Keratinocyte (primary cell): Measurements from ENCODE around the gene ENPP6. TPM values are rescaled to one million over a fixed set of nuclear protein-coding genes. Genes with fewer than 3 reads are reported as not detected.

ENCODE experiments used
- DNase-seq: peaks from one replicate; pipeline ENCODE4 v3.0.0-alpha.2; 2011; ENCODE audit warnings: low read depth, missing footprints, low spot score
- FAIRE-seq: peaks from 2 replicates; lab custom pipeline; 2011; peaks lifted over from hg19 to GRCh38; lab: Jason Lieb, UNC
- H2AFZ ChIP-seq: 2 replicates; pipeline ENCODE4 v1.6.0; 2012; ENCODE audit warnings: low read length, control low read depth, inconsistent platforms; ENCODE audit not compliant: control insufficient read depth
- H3K27ac ChIP-seq: 2 replicates; pipeline ENCODE4 v1.5.1; 2011; ENCODE audit warnings: low read length; ENCODE audit not compliant: control insufficient read depth, insufficient read depth
- H3K27me3 ChIP-seq: 3 replicates; pipeline ENCODE4 v1.6.0; 2011; ENCODE audit warnings: low read length; ENCODE audit not compliant: control insufficient read depth, insufficient read depth; ENCODE audit errors: extremely low read depth
- H3K36me3 ChIP-seq, 2 experiments: 2 replicates in 1 of 2; 3 replicates in 1 of 2; pipeline ENCODE4 v1.5.1; 2011; ENCODE audit warnings: low read length in 2 of 2, mild to moderate bottlenecking in 1 of 2; ENCODE audit not compliant: control insufficient read depth in 2 of 2, insufficient read depth in 2 of 2; ENCODE audit errors: extremely low read depth in 1 of 2
- H3K4me1 ChIP-seq: 3 replicates; pipeline ENCODE4 v1.5.1; 2011; ENCODE audit warnings: low read length; ENCODE audit not compliant: control insufficient read depth, insufficient read depth; ENCODE audit errors: extremely low read depth
- H3K4me2 ChIP-seq: 3 replicates; pipeline ENCODE4 v1.6.0; 2011; ENCODE audit warnings: low read depth, low read length; ENCODE audit not compliant: control insufficient read depth, insufficient read depth; ENCODE audit errors: extremely low read depth
- H3K4me3 ChIP-seq, 3 experiments: fragments of 200-600 bp in 1 of 3; sonication (generic) in 1 of 3; 2 replicates in 2 of 3; 3 replicates in 1 of 3; pipeline ENCODE4 v1.5.1; 2011 to 2016; ENCODE audit warnings: low read length in 3 of 3, mild to moderate bottlenecking in 3 of 3, control low read depth in 2 of 3, inconsistent platforms in 1 of 3, low read depth in 1 of 3, mixed read lengths in 1 of 3, mixed run types in 1 of 3, moderate library complexity in 1 of 3; ENCODE audit not compliant: control insufficient read depth in 2 of 3, insufficient read depth in 2 of 3; ENCODE audit errors: extremely low read depth in 1 of 3
- H3K79me2 ChIP-seq: 2 replicates; pipeline ENCODE4 v1.6.0; 2012; ENCODE audit warnings: low read length; ENCODE audit not compliant: control insufficient read depth, insufficient read depth
- H3K9ac ChIP-seq: 3 replicates; pipeline ENCODE4 v1.6.0; 2011; ENCODE audit warnings: low read length; ENCODE audit not compliant: control insufficient read depth, insufficient read depth; ENCODE audit errors: extremely low read depth
- H3K9me1 ChIP-seq: 3 replicates; pipeline ENCODE4 v1.6.0; 2011; ENCODE audit warnings: low read length; ENCODE audit not compliant: control insufficient read depth, insufficient read depth; ENCODE audit errors: extremely low read depth
- H3K9me3 ChIP-seq: 2 replicates; pipeline ENCODE4 v1.5.1; 2012; ENCODE audit warnings: low read depth, low read length; ENCODE audit not compliant: control insufficient read depth
- H4K20me1 ChIP-seq: 3 replicates; pipeline ENCODE4 v1.6.0; 2011; ENCODE audit warnings: low read length; ENCODE audit not compliant: control insufficient read depth, insufficient read depth; ENCODE audit errors: extremely low read depth
- EZH2 ChIP-seq: IDR thresholded peaks from one replicate; pipeline ENCODE4 v1.6.1; 2012; ENCODE audit warnings: inconsistent platforms, mild to moderate bottlenecking, low read length, moderate library complexity
- dilution Hi-C: fragments of 300-500 bp; cut with MboI; formaldehyde crosslinking; loops from one replicate; pipeline ENCODE4 v1.7.0; 2020; ENCODE audit warnings: low sequenced_read_pairs; ENCODE audit not compliant: extremely low pct_ligation_motif_present
- polyA plus RNA-seq, 5 experiments: library from polyadenylated mRNA; depleted of rRNA in 3 of 5; stranded (reverse) in 3 of 5; stranded (forward) in 1 of 5; unstranded in 1 of 5; fragments of >200 nt; gene quantifications; 1 replicate in 1 of 5; 2 replicates in 3 of 5; 3 replicates in 1 of 5; pipeline versions ENCODE4 v1.2.1 to v1.2.3, GENCODE V29; 2011 to 2012; ENCODE audit warnings: missing spikeins in 2 of 5, low read depth in 1 of 5, low replicate concordance in 1 of 5
- TF ChIP-seq, protein P1 (sequence below), 3 experiments: IDR thresholded peaks in 1 of 3; conservative IDR thresholded peaks in 1 of 3; optimal IDR thresholded peaks in 1 of 3; 2 replicates in 2 of 3; 3 replicates in 1 of 3; pipeline versions ENCODE3 to v1.5.1; 2011; ENCODE audit warnings: low read length in 3 of 3, mild to moderate bottlenecking in 3 of 3, moderate library complexity in 2 of 3, control low read depth in 1 of 3, inconsistent platforms in 1 of 3; ENCODE audit not compliant: insufficient read depth in 2 of 3; ENCODE audit errors: extremely low read depth in 1 of 3

ENPP6 gene
- polyA plus RNA-seq, 1 donor (not counting 4 experiments of a cell fraction or from before 2014, with no cell fraction given), result not detected

DNA sequence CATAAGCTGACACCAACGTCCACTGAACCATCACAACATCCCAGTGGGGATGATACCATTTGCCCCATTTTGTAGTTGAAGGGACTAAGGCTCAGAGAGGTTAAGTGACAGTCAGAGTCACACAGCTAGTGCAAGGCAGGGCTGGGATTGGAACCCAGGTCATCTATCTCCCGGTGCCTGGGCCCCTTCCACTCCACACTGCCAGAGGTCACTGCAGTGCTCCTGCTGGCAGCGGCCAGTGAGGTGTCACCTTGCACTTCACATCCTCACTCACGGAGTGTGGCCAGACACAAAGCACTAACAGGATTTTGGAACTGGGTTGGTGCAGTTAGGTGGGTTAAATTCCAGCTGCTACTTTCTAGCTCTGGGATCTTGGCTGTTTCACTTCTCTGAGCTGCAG lies 118.7 kb downstream of the ENPP6 start:
- H3K27me3 ChIP-seq, result peaks cover 4% of the 10 kb centered on the region
- dilution Hi-C loops, result no loop called here
- no peaks in the 10 kb centered on the region for H3K79me2 ChIP-seq
- H4K20me1 ChIP-seq, result no peaks in the 10 kb centered on the region
- H3K36me3 ChIP-seq, result no peaks in the 10 kb centered on the region
- no peak overlapping the region for H2AFZ ChIP-seq
- DNase-seq, result no peak
- H3K9ac ChIP-seq, result no peak overlapping the region
- no peak overlapping the region for H3K4me2 ChIP-seq
- H3K9me3 ChIP-seq, result no peaks in the 10 kb centered on the region
- H3K27ac ChIP-seq, result no peak overlapping the region
- H3K9me1 ChIP-seq, result no peaks in the 10 kb centered on the region
- no peaks in the 10 kb centered on the region for H3K4me1 ChIP-seq
- H3K4me3 ChIP-seq, result no peak overlapping the region
- no peak for FAIRE-seq
- TF ChIP-seq, protein P1, sequence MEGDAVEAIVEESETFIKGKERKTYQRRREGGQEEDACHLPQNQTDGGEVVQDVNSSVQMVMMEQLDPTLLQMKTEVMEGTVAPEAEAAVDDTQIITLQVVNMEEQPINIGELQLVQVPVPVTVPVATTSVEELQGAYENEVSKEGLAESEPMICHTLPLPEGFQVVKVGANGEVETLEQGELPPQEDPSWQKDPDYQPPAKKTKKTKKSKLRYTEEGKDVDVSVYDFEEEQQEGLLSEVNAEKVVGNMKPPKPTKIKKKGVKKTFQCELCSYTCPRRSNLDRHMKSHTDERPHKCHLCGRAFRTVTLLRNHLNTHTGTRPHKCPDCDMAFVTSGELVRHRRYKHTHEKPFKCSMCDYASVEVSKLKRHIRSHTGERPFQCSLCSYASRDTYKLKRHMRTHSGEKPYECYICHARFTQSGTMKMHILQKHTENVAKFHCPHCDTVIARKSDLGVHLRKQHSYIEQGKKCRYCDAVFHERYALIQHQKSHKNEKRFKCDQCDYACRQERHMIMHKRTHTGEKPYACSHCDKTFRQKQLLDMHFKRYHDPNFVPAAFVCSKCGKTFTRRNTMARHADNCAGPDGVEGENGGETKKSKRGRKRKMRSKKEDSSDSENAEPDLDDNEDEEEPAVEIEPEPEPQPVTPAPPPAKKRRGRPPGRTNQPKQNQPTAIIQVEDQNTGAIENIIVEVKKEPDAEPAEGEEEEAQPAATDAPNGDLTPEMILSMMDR (optimal IDR thresholded peaks at IDR 0.05 in 1 of 3, IDR thresholded peaks at IDR 0.05 in 1 of 3, conservative IDR thresholded peaks at IDR 0.05 in 1 of 3; ENCODE audit: extremely low read depth in 1 of 3, insufficient read depth in 2 of 3, low read length in 3 of 3), result no peak
- no peak for TF ChIP-seq EZH2

DNA sequence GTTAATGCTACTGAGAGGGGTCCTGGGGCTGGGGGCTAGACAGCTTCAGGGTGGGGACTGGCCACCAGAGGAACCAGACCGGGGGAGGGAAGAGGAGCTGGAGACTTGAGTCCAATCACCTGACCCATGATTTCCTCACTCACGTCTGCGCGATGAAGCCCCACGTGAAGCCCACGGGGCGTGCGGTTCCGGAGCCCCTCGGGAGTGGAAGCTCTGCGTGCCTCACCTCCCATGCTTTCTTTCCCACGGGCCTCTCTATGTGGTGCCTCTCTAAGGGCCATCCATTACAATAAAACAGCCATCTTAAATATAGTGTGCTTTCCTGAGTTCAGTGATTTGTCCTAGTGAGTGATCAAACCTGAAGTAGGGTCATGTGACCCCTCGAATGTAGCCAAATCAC lies 119.9 kb downstream of the ENPP6 start:
- H3K27ac ChIP-seq, result no peak overlapping the region
- no peaks in the 10 kb centered on the region for H4K20me1 ChIP-seq
- FAIRE-seq, result no peak
- no peak for DNase-seq
- dilution Hi-C loops, result no loop called here
- no peak overlapping the region for H3K4me3 ChIP-seq
- H3K79me2 ChIP-seq, result no peaks in the 10 kb centered on the region
- H3K4me2 ChIP-seq, result no peak overlapping the region
- no peak overlapping the region for H2AFZ ChIP-seq
- no peak overlapping the region for H3K9ac ChIP-seq
- no peaks in the 10 kb centered on the region for H3K9me3 ChIP-seq
- H3K4me1 ChIP-seq, result no peaks in the 10 kb centered on the region
- no peaks in the 10 kb centered on the region for H3K9me1 ChIP-seq
- TF ChIP-seq EZH2, result no peak
- TF ChIP-seq, protein P1 (optimal IDR thresholded peaks at IDR 0.05 in 1 of 3, IDR thresholded peaks at IDR 0.05 in 1 of 3, conservative IDR thresholded peaks at IDR 0.05 in 1 of 3; ENCODE audit: extremely low read depth in 1 of 3, insufficient read depth in 2 of 3, low read length in 3 of 3), result no peak
- H3K27me3 ChIP-seq, result peaks cover under 1% of the 10 kb centered on the region
- H3K36me3 ChIP-seq, result no peaks in the 10 kb centered on the region
